ENCODE measurements around the gene SPNS1.
"Not testable (repeated sequence)": the region's sequence is repeated elsewhere in the genome, so short reads cannot be mapped to it uniquely, and the experiment has no call there.

SPNS1 gene

DNA sequence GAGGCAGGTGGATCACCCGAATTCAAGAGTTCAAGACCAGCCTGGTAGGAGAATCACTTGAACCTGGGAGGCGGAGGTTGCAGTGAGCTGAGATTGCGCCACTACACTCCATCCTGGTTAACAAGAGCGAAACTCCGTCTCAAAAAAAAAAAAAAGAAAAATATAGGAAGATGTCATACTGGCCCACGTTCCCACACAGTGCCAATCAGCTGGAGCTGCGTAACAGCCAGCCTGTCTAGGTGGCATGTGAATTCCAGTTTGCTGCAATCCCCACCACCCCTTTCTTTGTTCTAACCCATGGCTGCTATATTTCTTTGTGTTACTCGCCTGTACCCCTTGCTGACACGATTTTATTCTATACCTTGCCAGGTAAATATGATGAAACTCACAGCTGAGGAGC lies 16.4 kb upstream of the SPNS1 start:
- no peak for DNase-seq (ENCODE audit: low read depth)

DNA sequence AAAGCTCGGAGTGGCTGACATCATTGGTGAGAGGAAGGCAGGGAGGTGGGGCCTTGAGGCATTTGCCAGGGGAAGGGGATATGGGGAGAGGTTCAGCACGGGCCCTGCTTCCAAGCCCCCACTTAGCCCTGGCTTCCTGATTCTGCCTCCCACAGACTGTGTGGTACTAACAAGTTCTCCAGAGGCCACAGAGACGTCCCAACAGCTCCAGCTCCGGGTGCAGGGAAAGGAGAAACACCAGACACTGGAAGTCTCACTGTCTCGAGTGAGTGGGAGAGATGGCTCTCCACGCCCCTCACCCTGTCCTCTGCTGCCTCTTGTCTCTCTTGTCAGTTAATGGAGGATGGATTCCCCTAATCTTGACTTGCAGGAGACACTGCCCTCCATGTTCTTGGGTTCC lies 15.7 kb upstream of the SPNS1 start:
- no peak for DNase-seq (ENCODE audit: low read depth)

DNA sequence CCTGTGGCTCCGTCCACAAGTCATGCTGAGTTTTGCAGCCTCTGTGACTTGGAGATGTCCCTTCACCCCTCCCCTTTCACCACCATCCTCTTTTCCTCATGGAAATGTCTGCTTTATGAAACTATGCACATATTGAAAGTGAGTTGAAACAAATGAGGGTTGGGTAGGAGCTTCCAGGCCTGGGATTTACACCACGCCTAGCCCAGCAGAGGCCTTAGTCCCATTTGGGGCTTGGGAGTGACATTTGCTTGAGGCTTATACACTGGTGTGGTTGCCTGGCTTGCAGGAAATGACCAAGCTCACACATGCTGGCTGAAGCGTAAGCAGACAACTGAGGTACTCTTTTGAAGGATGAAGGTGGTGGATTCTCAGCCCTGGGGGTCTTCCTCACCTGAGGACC lies 10.5 kb upstream of the SPNS1 start:
- no peak for DNase-seq (ENCODE audit: low read depth)

DNA sequence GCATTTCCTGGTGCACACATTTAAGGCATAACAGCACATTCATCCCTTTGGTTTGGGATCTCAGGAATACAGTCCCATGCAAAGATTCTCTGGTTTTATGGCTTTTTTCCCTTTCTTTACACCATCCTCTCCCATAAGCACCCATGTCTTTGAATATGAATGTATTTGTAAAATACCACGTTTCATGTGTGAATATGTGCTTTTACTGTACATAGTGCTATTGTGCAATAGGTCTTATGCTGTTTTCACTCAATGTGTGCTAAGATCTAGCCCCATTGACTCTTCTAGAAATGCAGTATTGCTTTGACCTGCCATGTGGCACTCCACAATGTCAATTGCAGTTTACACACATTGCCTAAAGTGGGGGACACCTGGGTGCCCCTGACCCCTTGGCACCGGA lies 10.1 kb upstream of the SPNS1 start:
- no peak for DNase-seq (ENCODE audit: low read depth)

DNA sequence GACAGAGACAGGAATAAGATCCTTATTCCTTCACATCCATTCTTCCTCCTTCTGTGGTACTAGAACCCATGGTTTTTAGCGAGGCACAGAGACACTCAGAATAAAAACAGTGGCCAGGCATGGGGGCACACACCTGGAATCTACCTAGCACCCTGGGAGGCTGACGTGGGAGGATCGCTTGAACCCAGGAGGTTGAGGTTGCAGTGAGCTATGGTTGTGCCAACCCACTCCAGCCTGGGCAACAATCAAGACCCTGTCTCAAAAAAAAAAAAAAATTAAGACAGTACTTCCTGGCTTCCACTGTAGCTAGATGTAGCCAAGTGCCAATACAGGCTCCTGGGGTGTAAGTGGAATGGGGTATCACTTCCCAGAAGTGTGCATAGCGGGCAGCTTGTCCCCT lies 7.4 kb upstream of the SPNS1 start:
- DNase-seq (ENCODE audit: low read depth) = no peak

DNA sequence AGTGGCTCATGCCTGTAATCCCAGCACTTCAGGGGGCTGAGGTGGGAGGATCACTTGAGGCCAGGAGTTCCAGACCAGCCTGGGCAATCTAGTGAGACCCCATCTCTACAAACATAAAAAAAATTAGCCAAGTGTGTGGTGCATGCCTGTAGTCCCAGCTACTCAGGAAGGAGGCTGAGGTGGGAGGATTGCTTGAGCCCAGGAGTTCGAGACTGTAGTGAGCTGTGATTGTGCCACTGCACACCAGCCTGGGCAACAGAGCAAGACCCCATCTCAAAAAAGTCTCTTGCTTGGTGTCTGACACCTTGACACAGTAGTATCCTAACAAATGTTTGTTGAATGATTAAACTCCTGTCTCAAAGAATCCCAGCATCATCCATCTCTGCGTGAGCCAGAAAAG lies 4.9 kb upstream of the SPNS1 start:
- DNase-seq (ENCODE audit: low read depth) = not testable (repeated sequence)

DNA sequence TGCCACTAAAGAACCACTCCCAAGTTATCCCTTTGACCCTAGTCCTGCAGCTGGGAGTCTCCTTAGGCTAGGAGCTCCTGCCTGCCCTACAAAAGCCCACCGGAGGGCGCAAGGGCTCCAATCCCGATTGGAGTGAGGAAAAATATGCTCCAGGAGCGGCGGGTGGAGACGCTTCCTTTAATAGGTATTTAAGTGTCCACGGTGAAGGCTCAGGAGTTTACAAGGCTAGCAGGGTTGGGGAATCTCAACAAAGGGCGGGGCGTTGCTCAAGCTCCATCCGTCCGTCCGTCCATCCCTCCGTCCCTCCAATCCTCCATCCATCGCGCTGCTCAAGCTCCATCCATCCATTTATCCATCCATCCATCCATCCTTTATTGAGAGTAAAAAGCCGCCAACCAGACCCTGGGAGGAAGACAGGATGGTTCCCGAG lies 556 bp upstream of the SPNS1 start:
- DNase-seq (ENCODE audit: low read depth) = no peak

DNA sequence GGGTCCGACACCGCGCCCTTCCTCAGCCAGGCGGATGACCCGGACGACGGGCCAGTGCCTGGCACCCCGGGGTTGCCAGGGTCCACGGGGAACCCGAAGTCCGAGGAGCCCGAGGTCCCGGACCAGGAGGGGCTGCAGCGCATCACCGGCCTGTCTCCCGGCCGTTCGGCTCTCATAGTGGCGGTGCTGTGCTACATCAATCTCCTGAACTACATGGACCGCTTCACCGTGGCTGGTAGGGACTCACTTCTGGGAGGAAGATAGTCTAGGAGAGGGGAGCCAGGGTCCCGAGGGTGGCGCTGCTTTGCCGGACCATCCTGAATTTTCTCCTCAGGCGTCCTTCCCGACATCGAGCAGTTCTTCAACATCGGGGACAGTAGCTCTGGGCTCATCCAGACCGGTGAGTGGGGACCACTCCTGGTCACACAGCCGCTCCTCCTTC lies 601 bp downstream of the SPNS1 start:
- DNase-seq (ENCODE audit: low read depth) = no peak

DNA sequence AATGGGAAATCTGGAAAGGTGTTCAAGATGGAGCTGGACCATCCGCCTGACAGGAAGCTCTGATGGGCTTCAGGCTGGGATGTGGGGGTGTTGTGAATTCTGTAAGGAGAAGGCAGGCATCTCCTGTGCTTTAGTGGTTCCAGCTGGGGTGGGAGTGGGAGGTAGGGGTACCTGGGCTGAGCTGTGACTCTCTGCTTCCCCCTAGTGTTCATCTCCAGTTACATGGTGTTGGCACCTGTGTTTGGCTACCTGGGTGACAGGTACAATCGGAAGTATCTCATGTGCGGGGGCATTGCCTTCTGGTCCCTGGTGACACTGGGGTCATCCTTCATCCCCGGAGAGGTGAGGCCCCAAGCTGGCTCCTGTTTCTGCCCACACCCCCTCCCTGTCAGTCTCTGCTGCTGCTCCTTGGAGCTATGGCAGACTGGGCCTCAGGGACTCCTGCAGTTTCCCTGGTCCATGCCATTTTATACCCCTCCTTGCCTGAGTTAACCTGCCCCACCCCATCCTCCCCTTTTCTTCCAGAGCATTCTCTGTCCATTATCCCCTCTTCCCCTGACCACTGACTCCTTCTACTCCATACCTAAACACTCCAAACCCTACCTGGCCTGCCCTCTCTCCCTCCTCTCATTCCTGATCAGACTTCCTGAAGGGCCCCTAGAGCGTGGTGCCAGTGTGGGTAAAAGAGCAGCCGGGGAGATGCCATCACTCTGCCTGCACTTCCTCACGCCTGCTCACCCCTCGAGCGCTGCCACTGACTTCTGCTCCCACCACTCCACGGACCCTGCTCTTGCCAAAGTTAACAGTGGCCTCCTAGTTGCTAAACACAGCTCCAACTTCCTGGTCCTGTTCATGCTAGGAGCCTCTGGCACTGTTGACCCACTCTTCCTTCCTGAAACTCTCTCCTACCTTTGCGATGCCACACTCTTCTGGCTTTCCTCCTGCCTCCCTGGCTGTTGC lies 3.4 kb downstream of the SPNS1 start:
- DNase-seq (ENCODE audit: low read depth) = no peak

DNA sequence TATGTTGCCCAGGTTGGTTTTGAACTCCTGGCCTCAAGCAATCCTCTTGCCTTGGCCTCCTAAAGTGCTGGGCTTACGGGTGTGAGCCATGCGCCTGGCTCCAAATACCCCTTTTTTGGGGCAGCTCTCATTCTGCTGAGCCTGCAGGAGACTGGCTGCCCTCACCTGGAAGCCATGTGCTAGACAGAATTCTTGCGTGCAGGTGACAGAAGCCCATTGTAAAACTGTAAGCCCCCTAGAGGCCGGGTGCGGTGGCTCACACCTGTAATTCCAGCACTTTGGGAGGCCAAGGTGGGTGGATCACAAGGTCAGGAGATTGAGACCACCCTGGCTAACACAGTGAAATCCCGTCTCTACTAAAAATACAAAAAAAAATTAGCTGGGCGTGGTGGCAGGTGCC lies 5.8 kb downstream of the SPNS1 start:
- not testable (repeated sequence) for DNase-seq (ENCODE audit: low read depth)

DNA sequence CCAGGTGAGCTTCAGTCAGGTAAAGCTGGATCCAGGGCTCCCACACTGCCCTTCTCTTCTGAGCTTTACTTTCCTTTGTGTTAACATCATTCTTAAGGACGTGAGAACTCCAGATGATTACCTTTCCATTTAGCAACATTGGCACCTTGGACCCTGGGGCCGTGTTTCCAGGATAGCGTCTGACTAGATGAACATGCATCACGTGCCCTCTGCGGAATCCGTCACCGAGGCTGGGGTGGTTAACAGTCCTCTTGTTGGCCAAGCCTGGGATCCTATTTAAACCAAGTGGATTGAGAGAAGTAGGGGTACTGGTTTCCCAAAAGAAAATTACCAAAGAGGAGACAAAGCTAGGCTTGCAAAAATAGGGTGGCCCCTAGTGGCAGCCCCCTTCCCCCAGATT lies 6.4 kb downstream of the SPNS1 start:
- no peak for DNase-seq (ENCODE audit: low read depth)

DNA sequence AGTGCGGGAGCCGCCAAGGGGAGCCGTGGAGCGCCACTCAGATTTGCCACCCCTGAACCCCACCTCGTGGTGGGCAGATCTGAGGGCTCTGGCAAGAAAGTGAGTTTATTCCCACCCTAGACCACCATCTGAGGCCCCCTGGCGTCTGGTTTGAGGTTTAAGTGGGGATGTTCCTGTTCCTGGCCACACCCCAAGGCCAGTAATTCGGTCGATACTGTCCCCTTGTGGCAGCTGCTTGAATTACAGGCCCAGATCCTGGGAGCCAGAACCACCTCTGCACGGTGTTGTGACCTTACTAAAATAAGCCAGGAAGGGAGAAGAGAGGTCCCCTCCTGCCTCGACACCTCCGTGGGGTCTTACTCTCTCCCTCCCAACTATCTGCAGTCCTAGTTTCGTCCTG lies 6.9 kb downstream of the SPNS1 start:
- no peak for DNase-seq (ENCODE audit: low read depth)

DNA sequence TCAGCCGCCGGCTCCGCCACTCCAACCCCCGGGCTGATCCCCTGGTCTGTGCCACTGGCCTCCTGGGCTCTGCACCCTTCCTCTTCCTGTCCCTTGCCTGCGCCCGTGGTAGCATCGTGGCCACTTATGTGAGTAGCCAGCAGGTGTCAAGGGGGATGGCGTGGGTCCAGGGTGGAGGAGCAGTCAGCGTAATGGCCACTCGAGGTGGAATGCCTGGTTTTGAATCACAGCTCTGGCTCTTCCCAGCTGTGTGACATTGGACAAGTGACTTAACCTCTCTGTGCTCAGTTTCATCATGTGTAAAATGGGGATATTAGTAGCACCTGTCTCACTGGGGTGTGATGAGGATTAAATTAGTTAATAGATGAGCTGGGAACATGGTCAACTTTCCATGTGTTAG lies 7.8 kb downstream of the SPNS1 start:
- DNase-seq (ENCODE audit: low read depth) = no peak

DNA sequence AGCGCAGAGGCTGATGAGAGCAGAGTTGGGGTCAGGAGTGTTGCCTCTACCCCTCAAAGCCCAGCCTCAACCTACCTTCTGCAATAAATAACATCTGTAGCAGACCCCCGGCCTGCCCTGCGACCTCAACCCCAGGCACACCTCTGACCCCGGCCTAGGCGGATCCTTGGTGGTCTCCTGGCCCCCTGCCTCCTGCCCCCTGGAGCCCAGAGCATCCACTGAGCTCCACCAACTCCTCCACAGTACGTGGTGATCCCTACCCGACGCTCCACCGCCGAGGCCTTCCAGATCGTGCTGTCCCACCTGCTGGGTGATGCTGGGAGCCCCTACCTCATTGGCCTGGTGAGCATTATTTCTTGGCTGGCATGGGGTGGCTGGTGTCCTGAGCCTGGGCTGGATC lies 8.4 kb downstream of the SPNS1 start:
- DNase-seq (ENCODE audit: low read depth) = no peak

DNA sequence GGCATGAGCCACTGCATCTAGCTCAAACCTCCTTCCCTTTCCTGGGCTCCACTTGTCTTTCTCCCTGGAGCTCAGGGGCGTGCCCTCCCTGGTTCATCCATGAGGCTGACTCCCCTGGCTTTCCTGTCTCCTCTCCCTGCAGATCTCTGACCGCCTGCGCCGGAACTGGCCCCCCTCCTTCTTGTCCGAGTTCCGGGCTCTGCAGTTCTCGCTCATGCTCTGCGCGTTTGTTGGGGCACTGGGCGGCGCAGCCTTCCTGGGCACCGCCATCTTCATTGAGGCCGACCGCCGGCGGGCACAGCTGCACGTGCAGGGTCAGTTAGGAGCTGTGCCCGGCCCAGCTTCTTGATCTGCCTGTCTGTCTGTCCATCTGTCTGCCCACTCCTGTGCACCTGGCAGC lies 9.1 kb downstream of the SPNS1 start:
- no peak for DNase-seq (ENCODE audit: low read depth)

DNA sequence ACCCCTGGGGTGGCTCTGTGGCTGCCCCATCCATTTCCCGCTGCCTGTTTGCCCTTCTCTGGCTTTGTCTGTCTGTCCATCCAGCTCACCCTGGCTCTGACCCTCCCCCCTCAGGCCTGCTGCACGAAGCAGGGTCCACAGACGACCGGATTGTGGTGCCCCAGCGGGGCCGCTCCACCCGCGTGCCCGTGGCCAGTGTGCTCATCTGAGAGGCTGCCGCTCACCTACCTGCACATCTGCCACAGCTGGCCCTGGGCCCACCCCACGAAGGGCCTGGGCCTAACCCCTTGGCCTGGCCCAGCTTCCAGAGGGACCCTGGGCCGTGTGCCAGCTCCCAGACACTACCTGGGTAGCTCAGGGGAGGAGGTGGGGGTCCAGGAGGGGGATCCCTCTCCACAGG lies 9.5 kb downstream of the SPNS1 start:
- no peak for DNase-seq (ENCODE audit: low read depth)

DNA sequence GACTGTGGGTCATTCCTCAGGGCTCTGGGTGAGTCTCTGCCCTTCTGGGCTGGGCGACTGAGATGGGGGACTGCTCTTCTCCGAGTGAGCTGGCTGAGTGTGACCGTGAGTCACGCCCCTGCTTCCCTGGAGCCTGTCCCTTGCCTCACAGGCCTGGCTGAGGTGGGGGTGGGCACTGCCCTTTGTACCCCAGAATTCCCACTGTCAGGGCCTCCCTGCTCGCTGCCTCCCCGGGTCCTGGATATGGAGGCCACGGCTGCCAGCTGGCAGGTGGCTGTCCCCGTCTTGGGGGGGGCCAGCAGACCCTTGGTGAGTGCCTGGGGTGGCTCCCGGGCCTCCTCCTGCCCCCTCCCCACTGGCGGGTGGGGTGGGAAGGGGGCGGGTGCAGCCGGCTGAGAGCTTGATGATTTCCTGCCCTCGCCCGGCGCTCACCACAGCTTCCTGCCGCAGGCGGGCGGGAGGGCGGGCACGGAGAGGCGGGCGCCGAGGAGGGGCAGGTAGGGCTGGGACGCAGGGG lies 10.1 kb downstream of the SPNS1 start, which contains the start of gene LAT:
LAT (plus strand) TSS at position 434 of the 517 bp plus-strand sequence. CDS start 366 bp downstream, outside the sequence.
- DNase-seq (ENCODE audit: low read depth) = no peak

DNA sequence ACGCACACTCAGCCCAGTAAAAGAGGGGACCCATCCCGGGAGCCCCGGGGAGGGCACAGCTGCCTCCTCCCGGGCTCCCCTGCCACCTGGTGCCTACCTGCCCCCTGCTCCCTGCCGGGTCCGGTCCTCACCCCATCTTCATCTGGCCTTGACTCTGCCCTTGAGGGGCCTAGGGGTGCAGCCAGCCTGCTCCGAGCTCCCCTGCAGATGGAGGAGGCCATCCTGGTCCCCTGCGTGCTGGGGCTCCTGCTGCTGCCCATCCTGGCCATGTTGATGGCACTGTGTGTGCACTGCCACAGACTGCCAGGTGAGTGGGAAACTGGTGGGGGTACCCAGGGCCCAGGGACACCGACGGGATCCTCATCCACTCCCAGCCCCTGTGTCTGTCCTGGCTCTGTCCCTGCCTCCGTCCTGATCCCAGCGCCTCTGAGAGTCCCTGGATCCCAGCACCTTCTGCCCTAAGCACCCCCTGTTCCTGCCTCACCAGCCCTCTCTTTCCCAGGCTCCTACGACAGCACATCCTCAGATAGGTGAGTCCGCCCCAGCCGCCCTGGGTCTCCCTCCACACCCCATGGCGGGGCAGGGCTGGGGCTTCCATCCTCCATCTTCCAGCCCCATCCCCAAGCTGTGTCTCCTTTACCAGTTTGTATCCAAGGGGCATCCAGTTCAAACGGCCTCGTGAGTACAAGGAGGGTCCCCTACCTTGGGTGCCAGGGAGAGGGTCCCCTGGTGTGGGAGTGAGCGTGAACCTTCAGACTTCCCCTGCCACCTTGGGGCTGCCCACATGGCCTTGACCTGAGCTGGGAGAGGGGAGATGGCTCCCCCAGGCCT lies 10.8 kb downstream of the SPNS1 start:
- no peak for DNase-seq (ENCODE audit: low read depth)

DNA sequence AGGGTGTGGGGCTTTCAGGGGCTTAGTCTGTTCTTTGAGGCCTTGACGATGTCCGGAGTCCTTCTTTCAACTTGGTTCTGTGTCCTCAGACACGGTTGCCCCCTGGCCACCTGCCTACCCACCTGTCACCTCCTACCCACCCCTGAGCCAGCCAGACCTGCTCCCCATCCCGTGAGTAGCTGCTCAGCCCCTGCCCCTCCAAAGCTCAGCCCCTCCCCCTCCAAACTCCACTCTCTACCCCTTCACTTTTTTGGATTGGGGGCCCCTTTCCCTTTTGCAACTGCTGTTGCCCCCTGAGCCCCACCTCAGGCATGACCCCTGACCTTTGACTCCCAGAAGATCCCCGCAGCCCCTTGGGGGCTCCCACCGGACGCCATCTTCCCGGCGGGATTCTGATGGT lies 11.5 kb downstream of the SPNS1 start:
- DNase-seq (ENCODE audit: low read depth) = no peak

DNA sequence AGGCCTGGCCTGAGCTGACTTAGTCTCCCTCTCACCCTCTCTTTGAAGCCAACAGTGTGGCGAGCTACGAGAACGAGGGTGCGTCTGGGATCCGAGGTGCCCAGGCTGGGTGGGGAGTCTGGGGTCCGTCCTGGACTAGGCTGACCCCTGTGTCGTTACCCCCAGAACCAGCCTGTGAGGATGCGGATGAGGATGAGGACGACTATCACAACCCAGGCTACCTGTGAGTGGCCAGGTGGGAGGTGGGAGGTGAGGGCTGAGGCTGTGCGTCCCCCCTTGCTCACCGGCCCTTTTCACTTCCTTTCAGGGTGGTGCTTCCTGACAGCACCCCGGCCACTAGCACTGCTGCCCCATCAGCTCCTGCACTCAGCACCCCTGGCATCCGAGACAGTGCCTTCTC lies 11.9 kb downstream of the SPNS1 start:
- no peak for DNase-seq (ENCODE audit: low read depth)

DNA sequence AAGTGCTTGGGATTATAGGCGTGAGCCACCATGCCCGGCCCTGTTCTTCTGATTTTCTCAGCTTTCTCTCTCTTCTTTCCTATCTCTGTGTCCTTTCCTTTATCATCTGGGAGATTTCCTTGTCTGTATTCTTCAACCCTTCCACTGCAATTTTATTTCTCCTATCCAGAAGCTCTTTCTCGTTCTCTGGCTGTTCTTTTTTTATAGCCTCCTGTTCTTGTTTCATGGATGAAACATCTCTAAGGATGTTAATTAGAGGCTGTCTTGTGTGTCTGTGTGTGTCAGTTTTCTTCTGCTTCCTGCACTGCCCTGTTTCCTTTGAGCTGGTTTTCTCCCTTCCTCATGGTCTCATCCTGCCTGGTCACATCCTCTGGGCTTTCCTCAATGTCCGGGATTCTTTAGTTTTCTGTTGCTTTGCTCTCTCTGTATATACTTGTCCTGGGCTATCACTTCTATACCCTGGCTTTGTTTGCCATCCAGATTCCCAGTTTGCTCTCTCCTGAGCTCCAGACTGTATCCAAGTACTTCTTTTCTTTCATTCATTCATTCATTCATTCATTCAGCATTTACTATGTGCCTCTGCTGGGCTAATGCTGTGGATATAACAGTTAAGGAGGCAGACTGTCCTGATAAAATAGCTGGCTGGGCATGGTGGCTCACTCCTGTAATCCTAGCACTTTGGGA lies 12.7 kb downstream of the SPNS1 start:
- no peak for DNase-seq (ENCODE audit: low read depth)

DNA sequence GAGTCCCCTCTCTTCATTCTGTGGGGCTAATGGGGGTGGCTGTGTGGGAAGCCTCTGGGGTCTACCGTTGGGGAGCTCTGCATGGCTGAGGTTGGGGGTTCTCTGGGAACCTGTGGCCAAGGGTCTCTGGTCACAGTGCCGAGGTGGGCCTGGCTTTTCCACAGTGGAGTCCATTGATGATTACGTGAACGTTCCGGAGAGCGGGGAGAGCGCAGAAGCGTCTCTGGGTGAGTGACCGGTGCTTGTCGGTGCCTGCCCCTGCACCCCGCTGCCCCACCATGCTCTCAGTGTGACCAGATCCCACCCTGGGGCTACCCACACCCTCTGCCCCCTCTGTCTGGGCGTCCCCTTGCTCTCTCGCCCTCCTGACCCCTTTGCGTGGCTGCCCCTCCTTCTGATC lies 14.8 kb downstream of the SPNS1 start:
- no peak for DNase-seq (ENCODE audit: low read depth)
